ENCODE results near the gene IL1RN.

Gene IL1RN

GRCh38 chr2:113126845-113127645 lies at the start of gene IL1RN:
IL1RN (plus strand) TSS chr2:113127598; CDS start chr2:113127625, 27 bp downstream.
- TF ChIP-seq CTCF (IDR thresholded peaks at IDR 0.05; ENCODE audit: borderline replicate concordance, control extremely low read depth, extremely low read depth, insufficient read depth, missing control alignments) = no peak
- no peak for DNase-seq (ENCODE audit: low spot score)
- in situ Hi-C loops (cut with MboI; ENCODE audit: low sequenced_read_pairs, unreplicated experiment) = no loop called here

- in situ Hi-C loops (cut with MboI; ENCODE audit: low sequenced_read_pairs, unreplicated experiment) = no loop called here
- TF ChIP-seq CTCF (IDR thresholded peaks at IDR 0.05; ENCODE audit: borderline replicate concordance, control extremely low read depth, extremely low read depth, insufficient read depth, missing control alignments) = no peak
- no peak for DNase-seq (ENCODE audit: low spot score)
Measured at GRCh38 chr2:113077921-113078320, 49.5 kb upstream of the IL1RN start.

- DNase-seq (ENCODE audit: low spot score) = no peak
- TF ChIP-seq CTCF (IDR thresholded peaks at IDR 0.05; ENCODE audit: borderline replicate concordance, control extremely low read depth, extremely low read depth, insufficient read depth, missing control alignments) = no peak
- in situ Hi-C loops (cut with MboI; ENCODE audit: low sequenced_read_pairs, unreplicated experiment) = no loop called here
Measured at GRCh38 chr2:113078350-113078839, 49.0 kb upstream of the IL1RN start.

GRCh38 chr2:113079131-113079530 lies 48.3 kb upstream of the IL1RN start:
- DNase-seq (ENCODE audit: low spot score) = no peak
- in situ Hi-C loops (cut with MboI; ENCODE audit: low sequenced_read_pairs, unreplicated experiment) = no loop called here
- TF ChIP-seq CTCF (IDR thresholded peaks at IDR 0.05; ENCODE audit: borderline replicate concordance, control extremely low read depth, extremely low read depth, insufficient read depth, missing control alignments) = no peak

- peak; percentile 68 for TF ChIP-seq CTCF (IDR thresholded peaks at IDR 0.05; ENCODE audit: borderline replicate concordance, control extremely low read depth, extremely low read depth, insufficient read depth, missing control alignments)
- in situ Hi-C loops (cut with MboI; ENCODE audit: low sequenced_read_pairs, unreplicated experiment) = no loop called here
- DNase-seq (ENCODE audit: low spot score) = peak; percentile 43
Measured at GRCh38 chr2:113080134-113080533, 47.3 kb upstream of the IL1RN start.

GRCh38 chr2:113081488-113082210 lies 45.7 kb upstream of the IL1RN start:
- in situ Hi-C loops (cut with MboI; ENCODE audit: low sequenced_read_pairs, unreplicated experiment) = no loop called here
- DNase-seq (ENCODE audit: low spot score) = no peak

More at GRCh38 chr2:113081488-113082210, 45.7 kb upstream of the IL1RN start:
- no peak for TF ChIP-seq CTCF (IDR thresholded peaks at IDR 0.05; ENCODE audit: borderline replicate concordance, control extremely low read depth, extremely low read depth, insufficient read depth, missing control alignments)

All from GM13976 (cell line).